ENCODE results near the gene FOXD1. TPM values are rescaled to one million over a fixed set of nuclear protein-coding genes. Genes with fewer than 3 reads are reported as not detected.
"Not testable (repeated sequence)": the region's sequence is repeated elsewhere in the genome, so short reads cannot be mapped to it uniquely, and the experiment has no call there.

The FOXD1 gene
- total RNA-seq, 1 experiment from 2014 or later, result 2.8 TPM

DNA sequence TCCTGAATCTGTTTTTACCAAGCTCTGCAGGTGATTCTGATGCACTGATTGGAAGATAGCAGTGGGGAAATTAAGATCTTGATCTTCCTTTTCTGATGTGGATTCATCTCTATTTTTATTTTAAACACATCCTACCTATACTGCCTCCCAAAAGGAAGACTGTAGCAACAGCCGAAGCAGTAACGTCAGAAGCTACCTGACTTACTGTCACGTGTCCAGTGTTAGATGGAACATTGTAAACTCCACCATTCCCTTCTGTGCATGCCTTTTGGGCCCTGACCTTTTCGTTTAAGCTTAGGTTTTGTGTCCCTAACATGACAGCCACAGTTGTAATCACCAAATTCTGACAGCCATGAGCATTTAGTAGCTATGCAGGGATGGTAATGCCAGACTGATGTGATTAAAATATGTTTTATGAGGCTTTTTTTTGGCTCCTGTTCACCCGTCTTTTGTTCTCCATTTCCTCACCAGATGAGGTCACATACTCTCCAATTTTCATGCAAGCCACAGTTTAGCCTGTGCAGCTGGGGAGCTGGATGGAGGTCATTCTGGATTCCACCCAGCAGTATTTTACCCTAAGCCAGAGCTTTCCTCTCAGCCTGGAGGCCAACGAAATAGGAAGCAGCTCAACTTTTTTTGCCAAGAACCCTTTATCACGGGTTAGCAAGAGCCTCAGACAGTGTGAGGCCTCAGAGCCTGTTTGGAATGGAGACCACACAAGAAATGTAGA, 15.6 kb upstream of the FOXD1 start:
- Mint-ChIP-seq H3K9me3 (ENCODE audit: unreplicated experiment) (peaks cover 9% of the 10 kb centered on the region), H3K4me1 (ENCODE audit: low read depth, unreplicated experiment) (no peaks in the 10 kb centered on the region), H3K27ac (ENCODE audit: unreplicated experiment) (no peak overlapping the region), H3K4me3 (ENCODE audit: unreplicated experiment) (no peak overlapping the region), H3K36me3 (ENCODE audit: insufficient read depth, unreplicated experiment) (no peaks in the 10 kb centered on the region), H3K27me3 (ENCODE audit: insufficient read depth, unreplicated experiment) (no peaks in the 10 kb centered on the region)
- H3K9me3 ChIP-seq, result no peaks in the 10 kb centered on the region
- intact Hi-C loops (cut with micrococcal nuclease; ENCODE audit: unreplicated experiment), result no loop called here
- no TSS peak for BruUV-seq (replicated peaks)
- no peaks in the 10 kb centered on the region for H3K27me3 ChIP-seq (replicated peaks; ENCODE audit: control insufficient read depth, insufficient read depth, low read length)
- no peaks in the 10 kb centered on the region for H3K36me3 ChIP-seq (ENCODE audit: control insufficient read depth, insufficient read depth, low read length)
- H3K4me3 ChIP-seq (ENCODE audit: low read depth, low read length), result no peak overlapping the region
- no peaks in the 10 kb centered on the region for H3K4me1 ChIP-seq
- CTCF ChIA-PET, result interaction anchor here (1.0 kb wide), 1 partner anchor 13 kb away, joined by 3 read pairs; no protein-coding TSS in a partner anchor
- POLR2A ChIA-PET, result no interaction called here
- TF ChIP-seq, protein P1, sequence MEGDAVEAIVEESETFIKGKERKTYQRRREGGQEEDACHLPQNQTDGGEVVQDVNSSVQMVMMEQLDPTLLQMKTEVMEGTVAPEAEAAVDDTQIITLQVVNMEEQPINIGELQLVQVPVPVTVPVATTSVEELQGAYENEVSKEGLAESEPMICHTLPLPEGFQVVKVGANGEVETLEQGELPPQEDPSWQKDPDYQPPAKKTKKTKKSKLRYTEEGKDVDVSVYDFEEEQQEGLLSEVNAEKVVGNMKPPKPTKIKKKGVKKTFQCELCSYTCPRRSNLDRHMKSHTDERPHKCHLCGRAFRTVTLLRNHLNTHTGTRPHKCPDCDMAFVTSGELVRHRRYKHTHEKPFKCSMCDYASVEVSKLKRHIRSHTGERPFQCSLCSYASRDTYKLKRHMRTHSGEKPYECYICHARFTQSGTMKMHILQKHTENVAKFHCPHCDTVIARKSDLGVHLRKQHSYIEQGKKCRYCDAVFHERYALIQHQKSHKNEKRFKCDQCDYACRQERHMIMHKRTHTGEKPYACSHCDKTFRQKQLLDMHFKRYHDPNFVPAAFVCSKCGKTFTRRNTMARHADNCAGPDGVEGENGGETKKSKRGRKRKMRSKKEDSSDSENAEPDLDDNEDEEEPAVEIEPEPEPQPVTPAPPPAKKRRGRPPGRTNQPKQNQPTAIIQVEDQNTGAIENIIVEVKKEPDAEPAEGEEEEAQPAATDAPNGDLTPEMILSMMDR (IDR thresholded peaks at IDR 0.05; ENCODE audit: insufficient read depth in 1 of 2, low read depth in 1 of 2, low read length in 1 of 2, severe bottlenecking in 1 of 2, unreplicated experiment in 1 of 2), result no peak
- DNase-seq, result no peak

DNA sequence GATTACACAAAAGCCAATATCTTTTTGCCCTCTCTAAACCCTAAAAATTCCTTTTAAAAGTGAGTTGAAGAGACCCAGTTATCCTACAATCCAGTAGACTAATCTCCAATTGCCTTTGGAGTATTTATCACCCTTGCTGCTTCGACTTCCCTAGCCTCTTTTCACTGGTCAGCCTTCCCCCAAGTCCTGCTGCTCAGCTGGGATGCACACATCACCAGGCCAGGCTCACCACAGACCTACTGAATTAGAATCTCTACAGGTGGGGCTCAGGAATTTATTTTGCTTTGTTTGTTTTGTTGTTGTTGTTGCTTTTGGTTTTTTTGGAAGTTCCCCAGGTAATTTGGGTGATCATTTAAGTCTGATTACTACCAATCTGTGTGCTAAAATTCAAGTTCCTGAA, 11.6 kb upstream of the FOXD1 start:
- H3K27ac Mint-ChIP-seq (ENCODE audit: unreplicated experiment), result no peak overlapping the region
- Histone ChIP-seq H3K9me3 (no peaks in the 10 kb centered on the region), H3K36me3 (ENCODE audit: control insufficient read depth, insufficient read depth, low read length) (no peaks in the 10 kb centered on the region), H3K4me3 (ENCODE audit: low read depth, low read length) (no peak overlapping the region), H3K4me1 (no peaks in the 10 kb centered on the region), H3K27me3 (replicated peaks; ENCODE audit: control insufficient read depth, insufficient read depth, low read length) (no peaks in the 10 kb centered on the region)
- no peak for DNase-seq
- intact Hi-C loops (cut with micrococcal nuclease; ENCODE audit: unreplicated experiment), result no loop called here
- no peaks in the 10 kb centered on the region for H3K4me1 Mint-ChIP-seq (ENCODE audit: low read depth, unreplicated experiment)
- H3K9me3 Mint-ChIP-seq (ENCODE audit: unreplicated experiment), result peaks cover 9% of the 10 kb centered on the region
- BruUV-seq (replicated peaks), result no TSS peak
- ChIA-PET POLR2A (no interaction called here), CTCF (interaction anchor here (0.6 kb wide), 1 partner anchor 9 kb away, joined by 3 read pairs; no protein-coding TSS in a partner anchor)
- H3K4me3 Mint-ChIP-seq (ENCODE audit: unreplicated experiment), result no peak overlapping the region
- H3K36me3 Mint-ChIP-seq (ENCODE audit: insufficient read depth, unreplicated experiment), result no peaks in the 10 kb centered on the region
- no peaks in the 10 kb centered on the region for H3K27me3 Mint-ChIP-seq (ENCODE audit: insufficient read depth, unreplicated experiment)
- TF ChIP-seq, protein P1 (IDR thresholded peaks at IDR 0.05; ENCODE audit: insufficient read depth in 1 of 2, low read depth in 1 of 2, low read length in 1 of 2, severe bottlenecking in 1 of 2, unreplicated experiment in 1 of 2), result no peak

GRCh38 chr5:73459366-73459765, 10.8 kb upstream of the FOXD1 start:
- Mint-ChIP-seq H3K36me3 (ENCODE audit: insufficient read depth, unreplicated experiment) (no peaks in the 10 kb centered on the region), H3K9me3 (ENCODE audit: unreplicated experiment) (peaks cover 9% of the 10 kb centered on the region), H3K4me3 (ENCODE audit: unreplicated experiment) (no peak overlapping the region), H3K27me3 (ENCODE audit: insufficient read depth, unreplicated experiment) (no peaks in the 10 kb centered on the region), H3K27ac (ENCODE audit: unreplicated experiment) (no peak overlapping the region), H3K4me1 (ENCODE audit: low read depth, unreplicated experiment) (no peaks in the 10 kb centered on the region)
- intact Hi-C loops (cut with micrococcal nuclease; ENCODE audit: unreplicated experiment), result loop anchor here (10.0 kb wide), 1 partner anchor 535 kb away; no protein-coding TSS in a partner anchor
- ChIA-PET CTCF (interaction anchor here (0.6 kb wide), 1 partner anchor 36 kb away, joined by 5 read pairs; no protein-coding TSS in a partner anchor), POLR2A (no interaction called here)
- TF ChIP-seq, protein P1 (IDR thresholded peaks at IDR 0.05; ENCODE audit: insufficient read depth in 1 of 2, low read depth in 1 of 2, low read length in 1 of 2, severe bottlenecking in 1 of 2, unreplicated experiment in 1 of 2), result no peak
- Histone ChIP-seq H3K9me3 (no peaks in the 10 kb centered on the region), H3K4me1 (no peaks in the 10 kb centered on the region), H3K4me3 (ENCODE audit: low read depth, low read length) (no peak overlapping the region), H3K27me3 (replicated peaks; ENCODE audit: control insufficient read depth, insufficient read depth, low read length) (no peaks in the 10 kb centered on the region), H3K36me3 (ENCODE audit: control insufficient read depth, insufficient read depth, low read length) (no peaks in the 10 kb centered on the region)
- no TSS peak for BruUV-seq (replicated peaks)
- DNase-seq, result no peak

DNA sequence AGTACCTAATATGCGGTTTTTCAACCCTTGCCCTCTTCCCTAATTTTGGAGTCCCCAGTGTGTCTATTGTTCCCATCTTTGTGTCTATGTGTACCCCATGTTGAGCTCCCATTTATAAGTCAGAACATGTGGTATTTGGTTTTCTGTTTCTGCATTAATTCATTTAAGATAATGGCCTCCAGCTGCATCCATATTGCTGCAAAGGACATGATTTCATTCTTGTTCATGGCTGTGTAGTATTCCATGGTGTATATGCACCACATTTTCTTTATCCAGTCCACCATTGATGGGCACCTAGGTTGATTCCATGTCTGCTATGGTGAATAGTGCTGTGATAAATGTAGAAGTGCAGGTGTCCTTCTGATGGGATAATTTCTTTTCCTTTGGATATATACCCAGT, 7.9 kb upstream of the FOXD1 start:
- H3K9me3 ChIP-seq; DNase-seq; H3K9me3 Mint-ChIP-seq (ENCODE audit: unreplicated experiment); H3K36me3 ChIP-seq (ENCODE audit: control insufficient read depth, insufficient read depth, low read length); H3K4me3 ChIP-seq (ENCODE audit: low read depth, low read length); BruUV-seq (replicated peaks); H3K36me3 Mint-ChIP-seq (ENCODE audit: insufficient read depth, unreplicated experiment); H3K4me1 ChIP-seq; H3K4me1 Mint-ChIP-seq (ENCODE audit: low read depth, unreplicated experiment); H3K27ac Mint-ChIP-seq (ENCODE audit: unreplicated experiment); H3K27me3 Mint-ChIP-seq (ENCODE audit: insufficient read depth, unreplicated experiment); POLR2A ChIA-PET; H3K4me3 Mint-ChIP-seq (ENCODE audit: unreplicated experiment); H3K27me3 ChIP-seq (replicated peaks; ENCODE audit: control insufficient read depth, insufficient read depth, low read length): not testable (repeated sequence)
- CTCF ChIA-PET, result interaction anchor here (2.0 kb wide), 1 partner anchor 239 kb away, joined by 5 read pairs; no protein-coding TSS in a partner anchor
- intact Hi-C loops (cut with micrococcal nuclease; ENCODE audit: unreplicated experiment), result loop anchor here (10.0 kb wide), 1 partner anchor 532 kb away; no protein-coding TSS in a partner anchor
